Measurements from ENCODE around the gene DHCR7.

DNA sequence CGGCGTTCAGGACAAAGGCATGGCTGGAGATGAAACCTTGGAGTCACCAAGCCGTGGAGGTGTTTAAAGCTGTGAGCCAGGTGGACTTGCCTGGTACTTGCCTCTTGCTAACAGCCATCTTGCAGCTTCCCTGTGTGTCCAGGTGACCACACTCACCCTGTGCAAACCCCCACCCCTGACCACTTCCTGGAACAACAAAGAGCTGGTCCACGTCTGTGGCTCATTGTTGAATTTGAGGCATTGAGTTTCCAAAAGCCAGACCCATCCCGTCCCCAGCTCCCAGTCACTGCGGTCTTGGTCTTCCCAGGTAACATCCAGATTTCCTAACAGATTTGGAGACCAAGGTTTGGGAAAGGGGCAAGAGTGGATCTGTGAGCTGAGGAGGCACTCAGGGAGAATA is 18.5 kb downstream of the DHCR7 start:
- TF ChIP-seq TAF1 (IDR thresholded peaks at IDR 0.05; ENCODE audit: borderline replicate concordance, low read depth, low read length) = no peak
- no peak for TF ChIP-seq ELF1 (IDR thresholded peaks at IDR 0.05)
- TF ChIP-seq, protein P1, sequence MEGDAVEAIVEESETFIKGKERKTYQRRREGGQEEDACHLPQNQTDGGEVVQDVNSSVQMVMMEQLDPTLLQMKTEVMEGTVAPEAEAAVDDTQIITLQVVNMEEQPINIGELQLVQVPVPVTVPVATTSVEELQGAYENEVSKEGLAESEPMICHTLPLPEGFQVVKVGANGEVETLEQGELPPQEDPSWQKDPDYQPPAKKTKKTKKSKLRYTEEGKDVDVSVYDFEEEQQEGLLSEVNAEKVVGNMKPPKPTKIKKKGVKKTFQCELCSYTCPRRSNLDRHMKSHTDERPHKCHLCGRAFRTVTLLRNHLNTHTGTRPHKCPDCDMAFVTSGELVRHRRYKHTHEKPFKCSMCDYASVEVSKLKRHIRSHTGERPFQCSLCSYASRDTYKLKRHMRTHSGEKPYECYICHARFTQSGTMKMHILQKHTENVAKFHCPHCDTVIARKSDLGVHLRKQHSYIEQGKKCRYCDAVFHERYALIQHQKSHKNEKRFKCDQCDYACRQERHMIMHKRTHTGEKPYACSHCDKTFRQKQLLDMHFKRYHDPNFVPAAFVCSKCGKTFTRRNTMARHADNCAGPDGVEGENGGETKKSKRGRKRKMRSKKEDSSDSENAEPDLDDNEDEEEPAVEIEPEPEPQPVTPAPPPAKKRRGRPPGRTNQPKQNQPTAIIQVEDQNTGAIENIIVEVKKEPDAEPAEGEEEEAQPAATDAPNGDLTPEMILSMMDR (IDR thresholded peaks at IDR 0.05) = no peak
- TF ChIP-seq RXRA (IDR thresholded peaks at IDR 0.05; ENCODE audit: borderline replicate concordance, low read depth) = no peak
- no peak for TF ChIP-seq GABPA (IDR thresholded peaks at IDR 0.05; ENCODE audit: low read depth)
